Fibroblast of villous mesenchyme (primary cell): Measurements from ENCODE around the gene TMEM267. TPM values are rescaled to one million over a fixed set of nuclear protein-coding genes. Genes with fewer than 3 reads are reported as not detected.
A peak's percentile ranks its signal among the peaks of the same experiment; 100 is the strongest.
"Not testable (repeated sequence)": the region's sequence is repeated elsewhere in the genome, so short reads cannot be mapped to it uniquely, and the experiment has no call there.

Source experiments
- DNase-seq: peaks from one replicate; pipeline ENCODE4 v3.0.0-alpha.2; 2010; ENCODE audit warnings: low read depth
- H3K4me3 ChIP-seq: 2 replicates; pipeline ENCODE4 v1.5.1; 2011; ENCODE audit warnings: low read depth, mild to moderate bottlenecking, low read length
- total RNA-seq: library from RNA; depleted of rRNA; stranded (reverse); fragments of >200 nt; gene quantifications from 2 replicates; pipeline ENCODE4 v1.2.3, GENCODE V29; 2012
- TF ChIP-seq, protein P1 (sequence below): IDR thresholded peaks from 2 replicates; pipeline ENCODE4 v1.5.1; 2012; ENCODE audit warnings: low read depth, mild to moderate bottlenecking, low read length; ENCODE audit not compliant: insufficient read depth

TMEM267 gene
- total RNA-seq, 1 donor, result 21.2 TPM

DNA sequence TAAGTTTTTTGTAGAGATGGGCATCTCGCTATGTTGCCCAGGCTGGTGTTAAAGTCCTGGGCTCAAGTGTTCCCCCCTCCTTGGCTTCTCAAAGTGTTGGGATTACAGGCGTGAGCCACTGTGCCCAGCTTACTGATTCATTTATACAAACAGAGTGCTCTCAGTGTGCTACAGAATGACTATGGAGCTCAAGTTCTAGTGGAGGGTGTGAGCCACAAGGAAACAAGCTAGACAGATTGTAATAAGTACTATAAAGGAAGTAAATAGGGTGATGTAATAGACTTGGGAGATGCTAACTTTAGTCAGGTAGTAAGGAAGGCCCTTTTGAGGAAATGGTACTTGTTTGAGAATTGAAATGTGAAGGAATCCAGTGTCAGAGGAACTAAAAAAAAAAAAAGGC lies 1.7 kb upstream of the TMEM267 start:
- DNase-seq, result no peak
- TF ChIP-seq, protein P1, sequence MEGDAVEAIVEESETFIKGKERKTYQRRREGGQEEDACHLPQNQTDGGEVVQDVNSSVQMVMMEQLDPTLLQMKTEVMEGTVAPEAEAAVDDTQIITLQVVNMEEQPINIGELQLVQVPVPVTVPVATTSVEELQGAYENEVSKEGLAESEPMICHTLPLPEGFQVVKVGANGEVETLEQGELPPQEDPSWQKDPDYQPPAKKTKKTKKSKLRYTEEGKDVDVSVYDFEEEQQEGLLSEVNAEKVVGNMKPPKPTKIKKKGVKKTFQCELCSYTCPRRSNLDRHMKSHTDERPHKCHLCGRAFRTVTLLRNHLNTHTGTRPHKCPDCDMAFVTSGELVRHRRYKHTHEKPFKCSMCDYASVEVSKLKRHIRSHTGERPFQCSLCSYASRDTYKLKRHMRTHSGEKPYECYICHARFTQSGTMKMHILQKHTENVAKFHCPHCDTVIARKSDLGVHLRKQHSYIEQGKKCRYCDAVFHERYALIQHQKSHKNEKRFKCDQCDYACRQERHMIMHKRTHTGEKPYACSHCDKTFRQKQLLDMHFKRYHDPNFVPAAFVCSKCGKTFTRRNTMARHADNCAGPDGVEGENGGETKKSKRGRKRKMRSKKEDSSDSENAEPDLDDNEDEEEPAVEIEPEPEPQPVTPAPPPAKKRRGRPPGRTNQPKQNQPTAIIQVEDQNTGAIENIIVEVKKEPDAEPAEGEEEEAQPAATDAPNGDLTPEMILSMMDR, result no peak
- H3K4me3 ChIP-seq, result no peak overlapping the region

DNA sequence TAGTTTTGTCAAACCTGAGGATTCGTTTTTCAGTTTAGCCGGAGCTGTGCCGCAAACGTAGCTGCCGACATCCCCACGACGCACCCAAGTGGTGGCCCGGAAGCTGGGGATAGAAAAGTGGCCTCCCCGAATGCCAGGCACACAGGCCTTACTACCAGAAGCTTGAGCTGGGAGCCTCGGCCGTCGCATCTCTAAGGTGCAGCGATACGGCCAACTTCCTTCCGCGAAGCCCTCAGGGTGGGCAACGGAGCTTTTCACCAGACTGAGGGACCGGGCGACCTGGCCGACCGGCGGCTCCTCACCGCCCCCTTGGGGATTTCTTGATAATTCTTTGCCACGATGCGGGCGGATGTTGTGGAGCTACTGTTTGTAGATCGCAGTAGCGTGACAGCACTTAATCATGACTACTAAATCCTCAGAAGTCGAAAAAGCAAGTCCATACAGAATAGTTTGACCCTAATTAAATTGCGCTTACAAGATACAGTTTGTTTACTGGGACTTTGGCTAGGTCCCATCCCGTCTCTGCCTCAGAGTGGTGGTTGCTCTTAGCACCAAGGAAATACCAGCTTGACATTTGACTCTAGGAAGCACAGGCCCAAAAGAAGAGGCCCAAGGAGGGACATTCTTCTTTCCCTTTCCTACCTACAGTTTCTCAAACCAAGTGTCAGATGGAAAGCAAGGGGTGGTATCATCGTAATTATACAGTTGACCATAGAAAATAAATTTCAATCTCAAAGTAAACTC lies 613 bp upstream of the TMEM267 start:
- TF ChIP-seq, protein P1, result peak; percentile 64
- peak; percentile 87 for DNase-seq
- H3K4me3 ChIP-seq, result peak overlapping the region; percentile 85

DNA sequence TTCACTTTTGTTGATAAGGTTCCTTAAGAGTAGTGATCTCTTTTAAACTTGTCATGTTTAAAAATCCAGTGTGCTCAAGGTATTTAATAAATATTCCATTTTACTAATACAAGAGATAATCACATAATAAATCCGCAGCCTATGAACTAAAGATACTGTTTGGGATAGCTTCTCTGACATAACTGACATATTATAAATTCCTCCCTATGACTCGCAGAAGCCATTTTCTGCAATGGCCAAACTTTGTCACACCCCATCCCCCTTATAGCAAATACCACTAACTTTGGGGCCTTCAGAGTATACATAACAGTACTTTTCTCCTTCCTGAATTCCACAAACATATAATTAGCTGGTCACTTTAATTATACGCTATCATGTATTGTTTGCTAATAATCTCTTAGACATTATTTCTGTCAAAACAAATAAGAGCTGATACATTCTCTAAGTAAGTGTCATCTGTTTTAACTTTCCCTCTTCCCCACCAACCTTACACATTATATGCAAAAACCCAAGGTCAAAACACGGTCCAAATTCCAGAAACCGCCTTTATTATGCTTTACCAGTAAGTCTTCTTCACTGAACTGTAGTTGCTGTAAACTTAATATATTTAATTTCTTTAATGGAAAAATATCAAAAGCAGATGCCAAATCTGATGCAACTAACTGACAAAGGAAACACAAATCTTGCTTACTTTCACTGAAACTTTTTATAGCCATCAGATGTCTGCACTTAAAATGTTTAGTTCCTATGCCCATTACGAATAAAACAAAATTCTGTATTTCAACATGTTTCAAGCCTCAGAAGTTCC lies 971 bp downstream of the TMEM267 start:
- H3K4me3 ChIP-seq, result peak overlapping the region; percentile 85
- DNase-seq, result peak; percentile 8
- TF ChIP-seq, protein P1, result no peak

DNA sequence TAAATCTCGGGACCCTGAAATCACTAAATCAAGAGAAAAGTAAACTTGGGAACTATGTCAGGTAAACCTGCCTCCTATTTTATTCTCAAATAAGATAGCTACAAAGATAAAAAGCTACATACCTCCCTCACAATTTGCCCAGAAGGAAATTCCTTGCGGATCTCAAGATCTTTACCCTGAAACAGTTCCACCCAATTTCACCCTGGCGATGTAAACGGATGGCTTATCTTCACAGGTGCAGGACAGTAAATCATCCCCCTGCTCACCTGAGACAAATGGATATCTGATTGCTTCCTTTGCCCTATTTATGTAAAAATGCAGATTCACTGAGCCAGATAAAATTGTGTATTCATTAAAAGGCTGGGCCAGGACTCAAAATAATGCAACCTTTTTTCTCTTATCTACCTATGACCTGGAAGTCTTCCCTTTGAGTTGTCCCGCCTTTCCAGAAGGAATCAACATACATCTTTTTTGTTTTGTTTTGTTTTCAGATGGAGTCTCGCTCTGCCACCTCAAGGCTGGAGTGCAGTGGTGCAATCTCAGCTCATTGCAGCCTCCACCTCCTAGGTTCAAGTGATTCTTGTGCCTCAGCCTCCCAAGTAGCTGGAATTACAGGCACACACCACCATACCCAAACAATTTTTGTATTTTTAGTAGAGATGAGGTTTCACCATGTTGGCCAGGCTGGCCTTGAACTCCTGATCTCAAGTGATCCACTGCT lies 13.8 kb downstream of the TMEM267 start:
- TF ChIP-seq, protein P1, result no peak
- no peak for DNase-seq
- no peak overlapping the region for H3K4me3 ChIP-seq

DNA sequence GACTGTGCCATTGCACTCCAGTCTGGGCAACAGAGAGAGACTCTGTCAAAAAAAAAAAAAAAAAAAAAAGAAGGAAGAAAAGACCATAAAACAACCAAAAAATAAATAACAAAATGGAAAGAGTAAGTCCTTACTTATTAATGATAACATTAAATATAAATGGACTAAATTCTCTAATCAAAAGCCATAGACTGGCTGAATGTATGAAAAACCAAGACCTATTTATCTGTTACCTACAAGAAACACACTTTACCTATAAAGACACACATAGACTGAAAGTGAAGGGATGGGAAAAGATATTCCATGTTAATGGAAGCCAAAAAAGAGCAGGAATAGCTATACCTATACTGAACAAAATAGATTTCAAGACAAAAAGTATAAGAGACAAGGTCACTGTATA lies 16.6 kb downstream of the TMEM267 start:
- no peak for DNase-seq
- TF ChIP-seq, protein P1, result no peak
- no peak overlapping the region for H3K4me3 ChIP-seq

DNA sequence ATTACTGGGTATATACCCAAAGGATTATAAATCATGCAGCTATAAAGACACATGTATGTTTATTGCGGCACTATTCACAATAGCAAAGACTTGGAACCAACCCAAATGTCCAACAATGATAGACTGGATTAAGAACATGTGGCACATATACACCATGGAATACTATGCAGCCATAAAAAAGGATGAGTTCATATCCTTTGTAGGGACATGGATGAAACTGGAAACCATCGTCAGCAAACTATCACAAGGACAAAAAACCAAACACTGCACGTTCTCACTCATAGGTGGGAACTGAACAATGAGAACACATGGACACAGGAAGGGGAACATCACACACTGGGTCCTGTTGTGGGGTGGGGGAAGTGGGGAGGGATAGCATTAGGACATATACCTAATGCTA lies 18.2 kb downstream of the TMEM267 start:
- not testable (repeated sequence) for H3K4me3 ChIP-seq, DNase-seq

DNA sequence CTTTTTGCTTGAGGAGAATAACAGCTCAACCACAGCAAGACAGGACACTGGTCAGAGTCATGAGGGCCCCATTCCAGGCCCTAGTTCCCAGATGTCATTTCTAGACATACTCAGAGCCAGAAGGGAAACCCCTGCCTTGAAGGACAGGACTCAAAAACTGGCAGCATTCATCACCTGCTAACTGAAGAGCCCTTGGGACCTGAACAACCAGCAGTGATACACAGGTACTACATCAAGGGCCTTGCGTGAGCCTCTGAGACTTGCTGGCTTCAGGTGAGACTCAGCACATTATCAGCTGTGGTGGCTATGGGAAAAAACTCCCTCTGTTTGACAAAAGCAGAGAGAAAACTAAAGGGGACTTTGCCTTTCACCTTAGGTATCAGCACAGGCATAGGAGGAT lies 22.6 kb downstream of the TMEM267 start:
- TF ChIP-seq, protein P1, result no peak
- H3K4me3 ChIP-seq, result no peak overlapping the region
- DNase-seq, result no peak
